Stimulated activated CD4-positive, alpha-beta T cell treated with anti-CD3 and anti-CD28 coated beads, Interleukin-15, amount 100 ng/mL, for 48 hours (primary cell): ENCODE results near the gene SGSM1.
"Not testable (repeated sequence)": the region's sequence is repeated elsewhere in the genome, so short reads cannot be mapped to it uniquely, and the experiment has no call there.

Experiments used
- DNase-seq, 2 donors: peaks; one replicate each; pipeline ENCODE4 v3.0.0-alpha.2; 2020; ENCODE audit warnings: low read depth in 2 of 2

The SGSM1 gene

DNA sequence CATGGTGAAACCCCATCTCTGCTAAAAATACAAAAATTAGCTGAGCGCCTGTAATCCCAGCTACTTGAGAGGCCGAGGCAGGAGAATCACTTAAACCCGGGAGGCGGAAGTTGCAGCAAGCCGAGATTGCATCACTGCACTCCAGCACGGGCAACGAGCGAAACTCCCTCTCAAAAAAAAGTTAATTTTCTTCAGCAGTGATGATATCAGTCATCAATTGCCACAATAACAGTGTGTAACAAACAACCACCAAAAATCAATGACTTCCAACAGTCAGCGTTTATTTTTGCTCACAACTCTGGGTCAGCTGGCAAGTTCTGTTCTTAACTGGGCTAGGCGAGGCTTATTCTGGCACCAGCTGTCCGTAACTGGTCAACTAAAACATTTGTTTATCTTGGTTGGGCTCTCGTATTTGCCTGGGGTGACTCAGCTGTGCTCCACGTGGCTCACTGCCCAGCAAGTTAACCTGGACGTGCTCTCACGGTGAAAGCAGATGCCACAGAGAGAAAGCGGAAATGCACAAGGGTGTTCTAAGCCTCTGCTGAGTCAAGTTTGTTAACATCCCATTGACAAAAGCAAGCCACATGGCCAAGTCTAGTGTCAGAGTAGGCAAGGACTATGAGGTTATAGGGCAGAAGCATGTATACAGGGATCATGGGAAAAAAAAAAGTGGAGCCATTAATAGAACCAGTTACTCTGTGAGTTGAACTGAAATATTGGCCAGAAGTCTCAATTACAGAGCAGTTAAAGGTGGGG lies 88.4 kb downstream of the SGSM1 start:
- no peak for DNase-seq

- no peak for DNase-seq
Measured at GRCh38 chr22:24894998-24895397, 89.0 kb downstream of the SGSM1 start.

DNA sequence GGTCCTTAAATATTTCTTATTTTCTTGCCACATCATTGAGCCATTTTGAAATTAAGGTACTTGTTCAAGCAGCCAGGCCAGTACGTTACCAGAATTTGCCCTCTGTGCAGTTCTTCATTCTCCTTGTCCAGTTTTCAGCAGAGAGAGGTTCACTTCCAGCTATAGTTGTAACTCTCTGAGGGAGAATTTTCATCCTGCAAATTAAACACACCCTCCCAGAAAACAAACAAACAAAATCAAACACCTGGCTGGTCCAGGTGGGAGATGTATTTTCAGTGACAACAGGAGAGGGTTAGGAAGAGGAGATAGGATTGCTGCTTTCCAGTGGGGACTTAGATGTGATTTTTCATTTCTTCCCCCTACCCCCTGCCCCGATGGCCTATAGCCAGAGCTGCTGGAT lies 95.4 kb downstream of the SGSM1 start:
- no peak for DNase-seq

DNA sequence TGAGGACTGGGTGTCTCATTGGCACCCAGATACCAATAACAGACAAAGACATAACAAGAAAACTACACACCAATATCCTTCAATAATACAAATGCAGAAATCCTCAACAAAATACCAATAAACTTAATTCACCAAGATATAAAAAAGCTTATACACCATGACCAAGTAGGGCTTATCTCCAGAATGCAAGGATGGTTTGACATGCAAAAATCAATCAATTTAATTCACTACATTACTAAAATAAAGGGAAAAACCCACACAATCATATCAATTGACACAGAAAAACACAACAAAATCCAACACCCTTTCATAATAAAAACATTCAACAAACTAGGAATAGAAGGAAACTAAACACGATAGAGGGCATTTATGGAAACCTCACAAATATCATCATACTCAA lies 99.9 kb downstream of the SGSM1 start:
- no peak for DNase-seq

- DNase-seq, result not testable (repeated sequence)
Measured at GRCh38 chr22:24907101-24907500, 101.1 kb downstream of the SGSM1 start.

- DNase-seq, result no peak
Measured at GRCh38 chr22:24920029-24920428, 114.0 kb downstream of the SGSM1 start.

- no peak for DNase-seq
Measured at GRCh38 chr22:24925586-24926427, 119.8 kb downstream of the SGSM1 start.

GRCh38 chr22:24926428-24926725 lies 120.4 kb downstream of the SGSM1 start:
- DNase-seq, result no peak

GRCh38 chr22:24926849-24927579 lies 121.0 kb downstream of the SGSM1 start:
- DNase-seq, result no peak

GRCh38 chr22:24928322-24928721 lies 122.3 kb downstream of the SGSM1 start:
- DNase-seq, result no peak

DNA sequence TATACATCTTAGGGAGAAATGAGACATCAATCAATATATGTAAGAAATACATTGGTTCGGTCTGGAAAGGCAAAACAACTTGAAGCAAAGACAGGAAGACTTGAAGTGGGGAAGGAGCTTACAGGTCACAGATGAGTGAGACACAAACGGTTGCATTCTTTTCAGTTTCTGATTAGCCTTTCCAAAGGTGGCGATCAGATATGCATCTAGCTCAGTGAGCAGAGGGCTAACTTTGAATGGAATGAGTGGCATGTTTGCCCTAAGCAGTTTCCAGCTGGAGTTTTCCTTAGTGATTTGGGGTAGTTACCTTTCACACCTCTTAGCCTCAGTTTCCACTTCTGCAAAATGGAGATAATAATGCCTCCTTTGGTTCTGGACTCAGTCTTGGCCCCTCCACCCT lies 124.7 kb downstream of the SGSM1 start:
- no peak for DNase-seq

GRCh38 chr22:24935771-24936483 lies 129.9 kb downstream of the SGSM1 start:
- DNase-seq, result no peak

DNA sequence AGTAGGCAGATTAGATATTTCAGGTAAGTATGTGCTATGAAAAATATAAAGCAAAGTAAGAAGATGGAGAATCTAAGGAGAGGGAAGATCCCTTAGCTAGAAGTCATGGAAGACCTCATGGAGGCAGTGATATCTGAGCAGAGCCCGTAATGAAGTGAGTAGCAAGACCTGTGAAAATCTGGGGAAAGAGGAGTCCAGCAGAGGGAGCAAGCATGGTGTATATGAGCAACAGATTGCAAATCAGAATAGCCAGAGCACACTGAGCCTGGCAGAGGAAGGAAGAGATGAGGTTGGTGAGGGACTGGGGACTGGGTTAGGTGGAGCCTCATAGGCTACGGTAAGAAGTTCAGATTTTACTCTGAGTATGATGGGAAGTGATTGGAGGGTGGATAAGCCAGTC lies 131.1 kb downstream of the SGSM1 start:
- no peak for DNase-seq

- DNase-seq, result no peak
Measured at GRCh38 chr22:24938741-24939341, 132.8 kb downstream of the SGSM1 start.

DNA sequence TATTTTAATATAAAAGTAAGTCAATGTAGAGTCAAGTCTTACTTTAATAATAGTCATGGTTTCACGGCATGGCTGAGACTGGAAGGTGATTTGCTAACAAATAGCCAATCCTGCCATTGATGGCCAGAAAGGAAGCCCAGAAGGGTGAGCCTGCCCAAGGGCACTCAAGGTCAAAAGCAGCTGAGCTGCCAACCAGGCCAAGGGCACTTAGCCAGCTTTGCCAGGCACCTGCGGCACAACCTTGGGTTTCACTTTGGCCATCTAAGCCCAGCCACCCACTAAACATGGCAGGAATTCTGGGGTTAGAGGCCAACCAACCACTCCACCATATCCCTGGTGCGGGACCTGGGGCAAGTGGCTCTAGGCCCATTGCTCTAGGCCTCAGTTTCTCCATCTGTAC lies 136.3 kb downstream of the SGSM1 start:
- DNase-seq, result no peak

GRCh38 chr22:24944217-24944937 lies 138.4 kb downstream of the SGSM1 start:
- DNase-seq, result no peak

DNA sequence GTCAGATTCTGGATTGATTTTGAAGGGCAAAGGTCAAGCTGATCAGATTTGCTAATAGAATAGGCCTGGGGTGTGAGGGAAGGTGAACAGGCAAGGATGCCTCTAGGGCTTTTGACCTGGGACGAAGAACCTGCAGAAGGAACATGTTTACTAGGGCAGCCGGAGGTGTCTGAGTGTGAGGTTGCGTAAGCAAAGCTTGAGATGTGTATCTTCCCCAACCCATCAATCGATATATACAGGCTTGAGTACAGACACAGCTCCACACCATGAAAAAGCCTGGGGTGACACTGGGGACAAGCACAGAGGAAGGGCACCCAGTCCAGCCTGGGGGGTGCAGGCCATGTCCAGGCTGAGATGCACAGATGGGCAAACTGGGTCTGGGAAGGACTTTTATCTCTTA lies 139.4 kb downstream of the SGSM1 start:
- DNase-seq, result no peak

DNA sequence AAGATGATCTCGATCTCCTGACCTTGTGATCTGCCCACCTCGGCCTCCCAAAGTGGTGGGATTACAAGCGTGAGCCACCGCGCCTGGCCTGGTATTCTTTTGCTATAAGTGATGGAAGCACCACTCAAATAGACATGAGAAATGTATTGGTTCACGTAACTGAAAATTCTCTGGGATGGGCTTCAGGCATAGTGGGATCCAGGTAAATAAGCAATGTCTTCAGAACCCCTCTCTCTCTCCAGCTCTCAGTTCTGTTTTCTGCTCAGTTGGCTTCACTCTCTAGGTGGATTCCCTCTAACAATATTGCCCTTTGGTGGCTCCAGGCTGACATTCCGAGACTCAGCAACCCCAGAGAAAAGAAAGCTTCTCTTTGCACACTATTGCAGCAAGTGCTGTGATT lies 141.4 kb downstream of the SGSM1 start:
- no peak for DNase-seq

DNA sequence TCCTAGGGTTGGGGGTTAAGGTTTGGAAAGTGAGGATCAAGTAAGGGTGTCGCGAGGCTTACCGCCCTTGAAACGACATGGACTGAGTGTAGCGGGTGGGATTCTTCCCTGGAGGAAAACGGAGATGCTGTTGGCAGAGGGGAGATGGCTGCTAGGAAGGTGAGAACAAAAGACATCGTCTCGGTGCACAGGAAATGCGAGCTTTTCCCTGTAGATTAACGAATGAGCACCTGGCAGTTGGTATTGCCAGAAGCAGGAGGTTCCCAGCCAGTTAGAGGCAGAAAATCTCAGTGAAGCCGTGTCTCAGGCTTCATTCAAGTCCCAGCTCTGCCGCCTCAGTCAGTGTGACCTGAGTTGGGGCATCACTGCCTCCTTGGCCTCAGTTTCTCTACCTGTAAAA lies 141.9 kb downstream of the SGSM1 start:
- no peak for DNase-seq

DNA sequence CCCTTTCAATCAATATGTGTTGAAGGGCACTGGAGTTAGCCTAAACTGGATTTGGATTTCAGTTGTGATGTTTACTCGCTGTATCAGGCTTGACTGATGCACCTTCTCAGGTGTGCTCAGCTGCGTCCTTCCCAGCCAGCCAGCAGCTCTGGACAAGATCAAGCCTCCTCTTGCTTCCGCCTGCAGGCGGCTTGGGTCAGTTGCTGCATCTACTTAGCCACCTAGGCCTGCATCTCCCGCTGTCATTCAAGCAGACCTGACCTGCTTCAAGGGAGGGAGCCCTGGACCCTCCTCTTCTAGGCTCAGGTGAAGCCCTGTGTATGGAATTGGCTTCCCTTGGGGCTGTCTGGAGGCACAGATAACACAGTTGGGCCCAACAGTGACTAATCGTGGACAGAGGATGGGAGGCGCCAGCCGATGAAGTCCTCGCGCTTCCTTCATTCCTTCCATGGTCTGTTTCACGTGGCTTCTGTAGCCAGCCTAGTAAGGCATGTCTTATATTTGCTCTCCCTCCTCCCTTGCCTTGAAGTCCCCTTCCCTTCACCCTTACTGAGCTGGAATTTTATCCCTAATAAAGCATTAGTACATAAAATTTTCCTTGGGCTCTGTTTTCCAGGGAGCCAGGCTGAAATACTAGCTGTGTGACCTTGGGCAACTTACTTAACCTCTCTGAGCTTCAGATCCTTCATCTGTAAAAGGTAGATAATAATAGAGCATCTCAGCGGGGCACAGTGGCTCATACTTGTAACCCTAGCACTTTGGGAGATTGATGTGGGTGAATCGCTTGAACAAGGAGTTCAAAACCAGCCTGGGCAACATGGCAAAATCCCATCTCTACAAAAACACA lies 142.6 kb downstream of the SGSM1 start:
- DNase-seq, result no peak
